GM12878 (cell line): Measurements from ENCODE around the gene SRSF3. TPM values are rescaled to one million over a fixed set of nuclear protein-coding genes. Genes with fewer than 3 reads are reported as not detected.

Experiments
- ATF7 ChIP-seq: fragments of 450-650 bp; IDR thresholded peaks from 2 replicates; pipeline ENCODE4 v1.6.1; 2016; ENCODE audit warnings: low read depth, mild to moderate bottlenecking
- CREB1 ChIP-seq: IDR thresholded peaks from 2 replicates; pipeline ENCODE4 v1.6.1; 2012; ENCODE audit warnings: low read depth, mild to moderate bottlenecking, inconsistent platforms
- IKZF2 ChIP-seq, 2 experiments: fragments of 450-650 bp; IDR thresholded peaks; 2 replicates each; pipeline ENCODE4 v1.6.1; 2017; ENCODE audit warnings: mild to moderate bottlenecking in 2 of 2, moderate library complexity in 2 of 2
- RBBP5 ChIP-seq: fragments of 200-600 bp; sonication (generic); conservative IDR thresholded peaks from 2 replicates; pipeline ENCODE4 v1.6.1; 2016
- STAT1 ChIP-seq: fragments of 450-650 bp; conservative IDR thresholded peaks from 2 replicates; pipeline ENCODE4 v1.6.1; 2014; ENCODE audit warnings: antibody characterized with exemption, mild to moderate bottlenecking
- TCF7 ChIP-seq: IDR thresholded peaks from 2 replicates; pipeline ENCODE4 v1.6.1; 2014; ENCODE audit warnings: antibody characterized with exemption, borderline replicate concordance
- ZBTB11 ChIP-seq: fragments of 450-650 bp; formaldehyde crosslinking; IDR thresholded peaks from 2 replicates; pipeline ENCODE4 v1.5.0; 2022; ENCODE audit warnings: mild to moderate bottlenecking, missing genetic modification characterization
- polyA plus RNA-seq, 11 experiments: library from polyadenylated mRNA; depleted of rRNA in 4 of 11; unstranded in 6 of 11; stranded (reverse) in 5 of 11; fragments of >200 nt; fragmentation: Nextera tagmentation in 4 of 11; fragmentation: Illumina TruSeq in 1 of 11; extraction: Ambion mirVana in 4 of 11; extraction: Trizol in 1 of 11; gene quantifications; 1 replicate in 1 of 11; 2 replicates in 10 of 11; pipeline versions ENCODE4 v1.2.1 to v1.2.3, GENCODE V29; 2011 to 2016; ENCODE audit warnings: inconsistent platforms in 2 of 11, missing spikeins in 2 of 11, low read depth in 1 of 11
- total RNA-seq, 4 experiments: library from RNA; depleted of rRNA in 3 of 4; stranded (reverse); fragments of >200 nt in 3 of 4; fragmentation: Illumina TruSeq in 1 of 4; extraction: Trizol in 1 of 4; gene quantifications; 2 replicates each; pipeline versions ENCODE4 v1.2.1 to v1.2.3, GENCODE V29; 2013 to 2021
- TF ChIP-seq, protein P1 (sequence below): fragments of 450-650 bp; IDR thresholded peaks from 2 replicates; pipeline ENCODE4 v1.6.1; 2017; ENCODE audit warnings: low read depth, mild to moderate bottlenecking, moderate library complexity
- TF ChIP-seq, protein P2 (sequence below): IDR thresholded peaks from 2 replicates; pipeline ENCODE4 v1.6.1; 2011; ENCODE audit warnings: borderline replicate concordance, low read depth, mild to moderate bottlenecking, moderate library complexity, mixed read lengths, low read length; ENCODE audit not compliant: insufficient read depth; ENCODE audit errors: extremely low read length
- TF ChIP-seq, protein P3 (sequence below): IDR thresholded peaks from 2 replicates; pipeline ENCODE4 v1.6.1; 2012; ENCODE audit warnings: low read length, inconsistent platforms
- TF ChIP-seq, protein P4 (sequence below): fragments of 450-650 bp; IDR thresholded peaks from 2 replicates; pipeline ENCODE4 v1.6.1; 2016; ENCODE audit warnings: mild to moderate bottlenecking, moderate library complexity, borderline replicate concordance

SRSF3 gene
- total and polyA plus RNA-seq, 10 of the 15 experiments (the other 5 are each of a cell fraction or from before 2014, with no cell fraction given), result 195 to 1,377 (median 493) TPM

GRCh38 chr6:36649701-36650484, 55.7 kb downstream of the SRSF3 start (continued):
- TF ChIP-seq ZBTB11 (CRISPR knock-in tag) (no peak), IKZF2 (IDR thresholded peaks at IDR 0.05) (peak; percentile 16 to 36; a peak in 2 of 4 replicates), ATF7 (peak; percentile 24; the same call in 1 of the 2 replicates), RBBP5 (no peak), TCF7 (no peak), STAT1 (no peak), CREB1 (no peak)
- TF ChIP-seq, protein P1, sequence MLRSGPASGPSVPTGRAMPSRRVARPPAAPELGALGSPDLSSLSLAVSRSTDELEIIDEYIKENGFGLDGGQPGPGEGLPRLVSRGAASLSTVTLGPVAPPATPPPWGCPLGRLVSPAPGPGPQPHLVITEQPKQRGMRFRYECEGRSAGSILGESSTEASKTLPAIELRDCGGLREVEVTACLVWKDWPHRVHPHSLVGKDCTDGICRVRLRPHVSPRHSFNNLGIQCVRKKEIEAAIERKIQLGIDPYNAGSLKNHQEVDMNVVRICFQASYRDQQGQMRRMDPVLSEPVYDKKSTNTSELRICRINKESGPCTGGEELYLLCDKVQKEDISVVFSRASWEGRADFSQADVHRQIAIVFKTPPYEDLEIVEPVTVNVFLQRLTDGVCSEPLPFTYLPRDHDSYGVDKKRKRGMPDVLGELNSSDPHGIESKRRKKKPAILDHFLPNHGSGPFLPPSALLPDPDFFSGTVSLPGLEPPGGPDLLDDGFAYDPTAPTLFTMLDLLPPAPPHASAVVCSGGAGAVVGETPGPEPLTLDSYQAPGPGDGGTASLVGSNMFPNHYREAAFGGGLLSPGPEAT, result 0 out of 2 replicates have a peak, but pooled peaks have one; percentile 18
- TF ChIP-seq, protein P2, sequence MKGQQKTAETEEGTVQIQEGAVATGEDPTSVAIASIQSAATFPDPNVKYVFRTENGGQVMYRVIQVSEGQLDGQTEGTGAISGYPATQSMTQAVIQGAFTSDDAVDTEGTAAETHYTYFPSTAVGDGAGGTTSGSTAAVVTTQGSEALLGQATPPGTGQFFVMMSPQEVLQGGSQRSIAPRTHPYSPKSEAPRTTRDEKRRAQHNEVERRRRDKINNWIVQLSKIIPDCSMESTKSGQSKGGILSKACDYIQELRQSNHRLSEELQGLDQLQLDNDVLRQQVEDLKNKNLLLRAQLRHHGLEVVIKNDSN, result no peak
- TF ChIP-seq, protein P3, sequence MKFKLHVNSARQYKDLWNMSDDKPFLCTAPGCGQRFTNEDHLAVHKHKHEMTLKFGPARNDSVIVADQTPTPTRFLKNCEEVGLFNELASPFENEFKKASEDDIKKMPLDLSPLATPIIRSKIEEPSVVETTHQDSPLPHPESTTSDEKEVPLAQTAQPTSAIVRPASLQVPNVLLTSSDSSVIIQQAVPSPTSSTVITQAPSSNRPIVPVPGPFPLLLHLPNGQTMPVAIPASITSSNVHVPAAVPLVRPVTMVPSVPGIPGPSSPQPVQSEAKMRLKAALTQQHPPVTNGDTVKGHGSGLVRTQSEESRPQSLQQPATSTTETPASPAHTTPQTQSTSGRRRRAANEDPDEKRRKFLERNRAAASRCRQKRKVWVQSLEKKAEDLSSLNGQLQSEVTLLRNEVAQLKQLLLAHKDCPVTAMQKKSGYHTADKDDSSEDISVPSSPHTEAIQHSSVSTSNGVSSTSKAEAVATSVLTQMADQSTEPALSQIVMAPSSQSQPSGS, result no peak
- TF ChIP-seq, protein P4, sequence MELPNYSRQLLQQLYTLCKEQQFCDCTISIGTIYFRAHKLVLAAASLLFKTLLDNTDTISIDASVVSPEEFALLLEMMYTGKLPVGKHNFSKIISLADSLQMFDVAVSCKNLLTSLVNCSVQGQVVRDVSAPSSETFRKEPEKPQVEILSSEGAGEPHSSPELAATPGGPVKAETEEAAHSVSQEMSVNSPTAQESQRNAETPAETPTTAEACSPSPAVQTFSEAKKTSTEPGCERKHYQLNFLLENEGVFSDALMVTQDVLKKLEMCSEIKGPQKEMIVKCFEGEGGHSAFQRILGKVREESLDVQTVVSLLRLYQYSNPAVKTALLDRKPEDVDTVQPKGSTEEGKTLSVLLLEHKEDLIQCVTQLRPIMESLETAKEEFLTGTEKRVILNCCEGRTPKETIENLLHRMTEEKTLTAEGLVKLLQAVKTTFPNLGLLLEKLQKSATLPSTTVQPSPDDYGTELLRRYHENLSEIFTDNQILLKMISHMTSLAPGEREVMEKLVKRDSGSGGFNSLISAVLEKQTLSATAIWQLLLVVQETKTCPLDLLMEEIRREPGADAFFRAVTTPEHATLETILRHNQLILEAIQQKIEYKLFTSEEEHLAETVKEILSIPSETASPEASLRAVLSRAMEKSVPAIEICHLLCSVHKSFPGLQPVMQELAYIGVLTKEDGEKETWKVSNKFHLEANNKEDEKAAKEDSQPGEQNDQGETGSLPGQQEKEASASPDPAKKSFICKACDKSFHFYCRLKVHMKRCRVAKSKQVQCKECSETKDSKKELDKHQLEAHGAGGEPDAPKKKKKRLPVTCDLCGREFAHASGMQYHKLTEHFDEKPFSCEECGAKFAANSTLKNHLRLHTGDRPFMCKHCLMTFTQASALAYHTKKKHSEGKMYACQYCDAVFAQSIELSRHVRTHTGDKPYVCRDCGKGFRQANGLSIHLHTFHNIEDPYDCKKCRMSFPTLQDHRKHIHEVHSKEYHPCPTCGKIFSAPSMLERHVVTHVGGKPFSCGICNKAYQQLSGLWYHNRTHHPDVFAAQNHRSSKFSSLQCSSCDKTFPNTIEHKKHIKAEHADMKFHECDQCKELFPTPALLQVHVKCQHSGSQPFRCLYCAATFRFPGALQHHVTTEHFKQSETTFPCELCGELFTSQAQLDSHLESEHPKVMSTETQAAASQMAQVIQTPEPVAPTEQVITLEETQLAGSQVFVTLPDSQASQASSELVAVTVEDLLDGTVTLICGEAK, result no peak
